RWPE1 (cell line): ENCODE results near the gene PTGR2.
"Not testable (repeated sequence)": the region's sequence is repeated elsewhere in the genome, so short reads cannot be mapped to it uniquely, and the experiment has no call there.

Source experiments
- CTCF ChIA-PET: fragments of 350-600 bp; sonication (Branson Sonifier 250); formaldehyde crosslinking; extraction: SDS; loops from one replicate; lab custom pipeline; 2021; lab: Yijun Ruan, JAX
- POLR2A ChIA-PET: fragments of 400-600 bp; formaldehyde crosslinking; extraction: SDS; loops from one replicate; lab custom pipeline; 2020; ENCODE audit warnings: antibody characterized with exemption; ENCODE audit not compliant: low non-redundant PET; lab: Yijun Ruan, JAX
- DNase-seq: peaks from one replicate; pipeline ENCODE4 v3.0.0; 2012; ENCODE audit warnings: low spot score
- H3K27ac ChIP-seq: fragments of 450-650 bp; 2 replicates; pipeline ENCODE4 v1.5.1; 2017
- TF ChIP-seq, protein P1 (sequence below): fragments of 450-650 bp; conservative IDR thresholded peaks from 2 replicates; pipeline ENCODE4 v1.5.1; 2017; ENCODE audit warnings: low read depth, mild to moderate bottlenecking

PTGR2 gene

DNA sequence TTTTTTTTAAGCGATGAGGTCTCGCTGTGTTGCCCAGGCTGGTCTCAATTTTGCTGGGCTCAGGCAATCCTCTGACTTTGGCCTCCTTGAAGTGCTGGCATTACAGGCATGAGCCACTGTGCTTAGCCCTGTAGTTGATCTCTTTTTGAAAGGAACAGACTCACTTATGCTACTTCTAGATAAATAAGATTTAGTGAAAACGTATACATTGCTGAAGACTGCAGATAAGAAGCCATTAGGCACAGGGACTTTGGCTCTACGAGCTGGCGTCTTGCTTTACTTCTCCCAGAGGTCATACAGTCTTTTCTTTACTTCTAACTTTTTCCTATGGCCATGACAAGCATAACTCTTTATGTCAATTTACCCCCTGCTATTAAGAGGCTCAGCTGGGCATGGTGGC lies 9.4 kb downstream of the PTGR2 start:
- no peak overlapping the region for H3K27ac ChIP-seq
- ChIA-PET CTCF (interaction anchor here (0.7 kb wide), 1 partner anchor 392 kb away, joined by 5 read pairs; no protein-coding TSS in a partner anchor), POLR2A (interaction anchor here (0.7 kb wide), 1 partner anchor 73 kb away, joined by 5 read pairs; no protein-coding TSS in a partner anchor)
- DNase-seq, result no peak
- TF ChIP-seq, protein P1, sequence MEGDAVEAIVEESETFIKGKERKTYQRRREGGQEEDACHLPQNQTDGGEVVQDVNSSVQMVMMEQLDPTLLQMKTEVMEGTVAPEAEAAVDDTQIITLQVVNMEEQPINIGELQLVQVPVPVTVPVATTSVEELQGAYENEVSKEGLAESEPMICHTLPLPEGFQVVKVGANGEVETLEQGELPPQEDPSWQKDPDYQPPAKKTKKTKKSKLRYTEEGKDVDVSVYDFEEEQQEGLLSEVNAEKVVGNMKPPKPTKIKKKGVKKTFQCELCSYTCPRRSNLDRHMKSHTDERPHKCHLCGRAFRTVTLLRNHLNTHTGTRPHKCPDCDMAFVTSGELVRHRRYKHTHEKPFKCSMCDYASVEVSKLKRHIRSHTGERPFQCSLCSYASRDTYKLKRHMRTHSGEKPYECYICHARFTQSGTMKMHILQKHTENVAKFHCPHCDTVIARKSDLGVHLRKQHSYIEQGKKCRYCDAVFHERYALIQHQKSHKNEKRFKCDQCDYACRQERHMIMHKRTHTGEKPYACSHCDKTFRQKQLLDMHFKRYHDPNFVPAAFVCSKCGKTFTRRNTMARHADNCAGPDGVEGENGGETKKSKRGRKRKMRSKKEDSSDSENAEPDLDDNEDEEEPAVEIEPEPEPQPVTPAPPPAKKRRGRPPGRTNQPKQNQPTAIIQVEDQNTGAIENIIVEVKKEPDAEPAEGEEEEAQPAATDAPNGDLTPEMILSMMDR, result no peak

DNA sequence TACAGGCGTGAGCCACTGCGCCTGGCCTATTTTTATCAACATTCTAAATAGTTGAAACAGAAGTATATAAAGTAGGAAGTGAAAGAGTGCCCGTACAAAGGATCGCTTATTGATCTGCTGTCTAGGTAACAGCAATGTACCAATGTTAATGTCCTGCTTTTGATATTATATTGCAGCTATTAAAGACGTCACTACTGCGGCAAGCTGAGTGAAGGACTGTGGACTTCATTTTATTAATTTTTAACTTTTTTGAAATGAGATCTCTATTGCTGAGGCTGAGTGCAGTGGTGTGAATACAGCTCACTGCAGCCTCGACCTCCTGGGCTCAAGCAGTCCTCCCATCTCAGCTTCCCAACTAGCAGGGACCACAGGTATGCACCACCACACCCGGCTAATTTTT lies 10.8 kb downstream of the PTGR2 start:
- no peak for DNase-seq
- TF ChIP-seq, protein P1, result no peak
- no peak overlapping the region for H3K27ac ChIP-seq
- ChIA-PET POLR2A (no interaction called here), CTCF (no interaction called here)

DNA sequence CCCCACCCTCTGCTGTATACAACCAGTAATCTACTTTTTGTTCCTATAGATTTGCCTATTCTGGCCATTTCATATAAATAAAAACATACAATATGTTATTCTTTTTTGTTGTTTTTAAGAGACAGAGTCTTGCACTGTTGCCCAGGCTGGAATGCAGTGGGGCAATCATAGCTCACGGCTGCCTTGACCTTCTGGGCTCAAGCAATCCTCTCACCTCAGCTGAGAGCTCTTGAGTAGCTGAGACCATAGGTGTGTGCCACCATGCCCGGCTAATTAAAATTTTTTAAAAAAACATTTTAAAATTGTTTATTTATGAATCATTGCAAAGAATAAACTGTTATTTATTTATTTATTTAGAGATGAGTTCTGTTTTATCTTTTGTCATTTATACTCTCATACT lies 11.6 kb downstream of the PTGR2 start:
- ChIA-PET CTCF (interaction anchor here (0.7 kb wide), 1 partner anchor 87 kb away, joined by 5 read pairs; the partner anchor contains the start of genes COQ6 and FAM161B), POLR2A (no interaction called here)
- no peak overlapping the region for H3K27ac ChIP-seq
- TF ChIP-seq, protein P1, result no peak
- no peak for DNase-seq

DNA sequence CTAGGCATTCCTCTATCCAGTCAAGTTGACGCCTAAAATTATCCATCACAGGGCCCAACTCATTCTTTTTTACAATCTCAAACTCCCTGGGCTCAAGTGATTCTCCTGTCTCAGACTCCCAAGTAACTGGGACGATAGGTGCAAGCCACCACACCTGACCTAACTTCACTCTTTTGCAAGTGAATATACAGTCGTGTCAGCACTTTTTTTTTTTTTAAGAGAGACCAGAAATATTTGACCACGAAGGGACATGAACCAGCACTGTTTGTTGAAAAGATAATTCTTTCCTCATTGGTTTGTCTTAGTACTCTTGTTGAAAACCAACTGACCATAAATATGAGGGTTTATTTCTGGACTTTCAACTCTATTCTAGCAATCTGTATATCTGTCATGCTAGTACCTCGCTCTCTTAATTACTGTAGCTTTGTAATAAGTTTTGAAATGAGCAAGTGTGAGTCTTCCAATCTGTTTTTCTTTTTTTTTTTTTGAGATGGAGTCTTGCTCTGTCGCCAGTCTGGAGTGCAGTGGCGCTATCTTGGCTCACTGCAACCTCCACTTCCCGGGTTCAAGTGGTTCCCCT lies 14.0 kb downstream of the PTGR2 start:
- no peak overlapping the region for H3K27ac ChIP-seq
- CTCF ChIA-PET, result no interaction called here
- POLR2A ChIA-PET, result interaction anchor here (0.6 kb wide), 1 partner anchor 125 kb away, joined by 4 read pairs; no protein-coding TSS in a partner anchor
- TF ChIP-seq, protein P1, result no peak
- no peak for DNase-seq

DNA sequence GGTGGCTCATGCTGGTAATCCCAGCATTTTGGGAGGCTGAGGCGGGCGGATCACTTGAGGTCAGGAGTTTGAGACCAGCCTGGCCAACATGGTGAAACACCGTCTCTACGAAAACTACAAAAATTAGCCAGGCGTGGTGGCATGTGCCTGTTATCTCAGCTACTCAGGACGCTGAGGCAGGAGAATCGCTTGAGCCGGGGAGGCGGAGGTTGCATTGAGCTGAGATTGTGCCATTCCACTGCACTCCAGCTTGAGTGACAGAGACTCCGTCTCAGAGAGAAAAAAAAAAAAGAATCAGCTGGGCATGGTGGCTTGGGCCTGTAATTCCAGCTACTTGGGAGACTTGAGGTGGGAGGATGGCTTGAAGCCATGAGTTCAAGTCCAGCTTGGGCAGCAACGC lies 18.1 kb downstream of the PTGR2 start:
- DNase-seq, POLR2A ChIA-PET, H3K27ac ChIP-seq: not testable (repeated sequence)
- CTCF ChIA-PET, result interaction anchor here (2.9 kb wide), 1 partner anchor 141 kb away, joined by 9 read pairs; no protein-coding TSS in a partner anchor

DNA sequence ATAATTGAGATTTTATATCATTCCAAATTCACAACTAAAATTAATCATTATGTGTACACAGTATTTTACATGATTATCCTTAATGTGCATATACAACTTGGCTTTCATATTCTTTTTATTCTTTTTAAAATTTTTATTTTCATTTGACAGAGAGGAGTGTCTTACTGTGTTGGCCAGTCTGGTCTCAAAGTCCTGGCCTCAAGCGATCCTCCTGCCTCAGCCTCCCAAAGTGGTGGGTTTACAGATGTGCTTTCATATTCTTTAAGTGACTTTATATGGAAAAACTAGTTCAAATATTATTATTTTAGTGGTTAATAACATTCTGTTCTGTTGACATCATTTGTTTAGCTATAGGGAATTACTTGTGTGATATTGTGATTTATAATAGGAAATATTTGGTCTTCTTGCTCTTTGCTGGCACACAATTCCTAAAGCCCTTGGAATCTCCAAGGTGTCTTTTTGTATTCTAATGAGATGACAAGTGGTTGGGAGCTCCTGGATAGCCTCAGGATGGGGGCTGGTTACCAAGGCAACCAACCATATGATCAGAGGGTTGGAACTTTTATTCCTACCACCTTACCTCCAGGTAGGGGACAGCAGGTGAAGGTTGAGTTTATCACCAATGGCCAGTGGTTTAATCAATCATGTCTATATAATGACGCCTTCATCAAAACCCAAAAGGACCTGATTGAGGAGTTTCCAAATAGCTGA lies 19.0 kb downstream of the PTGR2 start:
- H3K27ac ChIP-seq, result no peak overlapping the region
- TF ChIP-seq, protein P1, result no peak
- ChIA-PET CTCF (interaction anchor here (2.9 kb wide), 1 partner anchor 142 kb away, joined by 9 read pairs; no protein-coding TSS in a partner anchor), POLR2A (no interaction called here)
- DNase-seq, result no peak

DNA sequence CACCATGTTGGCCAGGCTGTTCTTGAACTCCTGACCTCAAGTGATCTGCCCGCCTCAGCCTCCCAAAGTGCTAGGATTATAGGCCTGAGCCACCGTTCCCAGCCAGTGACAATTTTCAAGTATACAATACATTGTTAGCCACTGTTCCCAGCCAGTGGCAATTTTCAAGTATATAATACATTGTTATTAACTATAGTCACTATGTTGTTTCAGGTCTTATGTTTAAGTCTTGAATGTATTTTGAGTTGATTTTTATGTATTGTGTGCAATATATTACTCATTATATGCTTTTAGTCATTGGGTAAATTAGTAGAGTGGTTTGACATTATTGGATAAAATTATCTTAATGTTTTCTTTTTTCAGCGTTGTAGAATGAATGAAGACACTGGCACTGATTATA lies 22.0 kb downstream of the PTGR2 start:
- ChIA-PET CTCF (no interaction called here), POLR2A (no interaction called here)

More for the DNA sequence above, 22.0 kb downstream of the PTGR2 start:
- no peak for DNase-seq
- H3K27ac ChIP-seq, result no peak overlapping the region
- TF ChIP-seq, protein P1, result no peak
